Activated CD4-positive, alpha-beta memory T cell treated with anti-CD3 and anti-CD28 coated beads, Interleukin-2, amount 10 ng/mL, durations not matched to agents 7 days and 5 days (primary cell): Measurements from ENCODE around the gene SMC3. TPM values are rescaled to one million over a fixed set of nuclear protein-coding genes. Genes with fewer than 3 reads are reported as not detected.

Experiments
- CTCF ChIA-PET: fragments of 350-600 bp; sonication (Branson Sonifier 250); formaldehyde crosslinking; loops from one replicate; lab custom pipeline; 2021; ENCODE audit warnings: antibody characterized with exemption, inconsistent platforms; lab: Charles Lee
- POLR2A ChIA-PET: fragments of 350-600 bp; sonication (Branson Sonifier 250); formaldehyde crosslinking; loops from one replicate; lab custom pipeline; 2021; ENCODE audit warnings: antibody characterized with exemption; lab: Charles Lee
- DNase-seq: peaks from one replicate; pipeline ENCODE4 v3.0.0-alpha.2; 2020
- H3K27ac Mint-ChIP-seq: one replicate; pipeline ENCODE4 v1.8.0; 2021; ENCODE audit warnings: mild to moderate bottlenecking, mixed read lengths
- H3K27me3 Mint-ChIP-seq: one replicate; pipeline ENCODE4 v1.8.0; 2021; ENCODE audit warnings: mixed read lengths
- H3K36me3 Mint-ChIP-seq: one replicate; pipeline ENCODE4 v1.8.0; 2021; ENCODE audit warnings: low read depth, mixed read lengths
- H3K4me1 Mint-ChIP-seq: one replicate; pipeline ENCODE4 v1.8.0; 2021; ENCODE audit warnings: mixed read lengths
- H3K4me3 Mint-ChIP-seq: one replicate; pipeline ENCODE4 v1.8.0; 2021; ENCODE audit warnings: mild to moderate bottlenecking, mixed read lengths
- H3K9me3 Mint-ChIP-seq: one replicate; pipeline ENCODE4 v1.8.0; 2021; ENCODE audit warnings: mixed read lengths
- total RNA-seq, 2 experiments: library from RNA; stranded (reverse); gene quantifications; one replicate each; pipeline ENCODE4 v1.2.3, GENCODE V29; 2021

SMC3 gene
- total RNA-seq, 2 experiments from 2014 or later, result 81.0 to 83.0 TPM

DNA sequence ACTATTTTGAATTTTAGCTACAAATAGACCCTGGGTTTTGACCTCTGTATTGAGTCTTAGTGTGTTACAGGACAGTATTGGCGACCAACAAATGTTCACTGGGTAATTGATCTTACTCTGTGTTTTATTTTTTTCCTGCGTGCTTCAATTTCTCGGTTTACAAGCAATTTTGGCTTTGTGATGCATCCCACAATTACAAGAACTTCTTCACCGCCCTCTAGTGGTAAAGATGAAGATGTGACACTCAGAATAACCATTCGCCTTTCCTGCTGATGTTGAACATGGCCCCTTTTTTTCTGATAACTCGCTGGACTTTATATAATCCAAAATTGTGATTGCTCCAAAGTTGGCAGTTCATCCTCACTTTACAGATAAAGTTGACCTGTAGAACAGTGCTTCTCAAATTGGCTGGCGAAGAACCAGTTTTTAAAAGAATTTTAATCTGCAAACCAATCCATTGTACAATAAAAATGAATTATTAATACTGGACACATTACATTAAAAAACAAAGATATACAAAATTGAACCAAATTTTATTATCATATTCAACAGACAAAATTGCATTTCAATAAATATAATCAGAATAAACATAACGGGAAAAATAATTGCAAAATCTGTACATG, 20.2 kb upstream of the SMC3 start:
- Mint-ChIP-seq H3K4me3 (no peak overlapping the region), H3K27ac (no peak overlapping the region), H3K36me3 (no peaks in the 10 kb centered on the region), H3K4me1 (peaks cover 10% of the 10 kb centered on the region), H3K27me3 (peaks cover 25% of the 10 kb centered on the region), H3K9me3 (no peaks in the 10 kb centered on the region)
- POLR2A ChIA-PET, result interaction anchor here (0.9 to 3.3 kb wide), 7 partner anchors 18 to 242 kb away, joined by 3 to 26 read pairs (median 6); partner anchors contain the start of genes DUSP5 and SMNDC1
- CTCF ChIA-PET, result interaction anchor here (0.6 to 4.7 kb wide), 27 partner anchors 8 to 242 kb away, joined by 3 to 67 read pairs (median 4); partner anchors contain the start of genes DUSP5, SMC3 and SMNDC1
- no peak for DNase-seq

DNA sequence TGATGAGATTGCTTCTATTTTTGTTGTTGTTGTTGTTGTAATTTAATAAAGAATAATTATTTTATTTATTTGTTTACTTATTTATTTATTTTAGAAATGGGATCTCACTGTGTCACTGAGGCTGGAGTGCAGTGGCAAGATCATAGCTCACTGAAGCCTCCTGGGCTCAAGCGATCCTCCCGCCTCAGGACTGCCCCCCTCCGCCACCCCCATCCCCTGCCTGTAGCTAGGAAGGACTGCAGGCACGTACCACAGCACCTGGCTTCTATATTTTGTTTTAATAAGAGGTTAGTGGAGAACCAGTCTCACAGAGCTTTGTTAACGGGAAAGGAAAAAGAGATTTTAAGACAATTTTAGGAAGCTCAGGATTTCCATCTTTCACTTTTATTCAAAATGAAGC, 19.5 kb upstream of the SMC3 start:
- CTCF ChIA-PET, result interaction anchor here (0.8 to 4.7 kb wide), 7 partner anchors 10 to 242 kb away, joined by 3 to 29 read pairs (median 8); partner anchors contain the start of gene SMNDC1
- Mint-ChIP-seq H3K4me1 (peaks cover 10% of the 10 kb centered on the region), H3K9me3 (no peaks in the 10 kb centered on the region), H3K27me3 (peaks cover 30% of the 10 kb centered on the region), H3K36me3 (no peaks in the 10 kb centered on the region), H3K4me3 (no peak overlapping the region), H3K27ac (no peak overlapping the region)
- POLR2A ChIA-PET, result interaction anchor here (1.1 to 1.9 kb wide), 4 partner anchors 45 to 243 kb away, joined by 3 to 8 read pairs (median 4); partner anchors contain the start of gene SMNDC1
- DNase-seq, result no peak

GRCh38 chr10:110549211-110549610, 18.3 kb upstream of the SMC3 start:
- DNase-seq, result no peak
- no peak overlapping the region for H3K27ac Mint-ChIP-seq
- no peak overlapping the region for H3K4me3 Mint-ChIP-seq
- H3K4me1 Mint-ChIP-seq, result peaks cover 10% of the 10 kb centered on the region
- peaks cover 30% of the 10 kb centered on the region for H3K27me3 Mint-ChIP-seq
- ChIA-PET CTCF (interaction anchor here (0.8 to 4.7 kb wide), 9 partner anchors 9 to 418 kb away, joined by 3 to 29 read pairs (median 5); partner anchors contain the start of gene SMNDC1), POLR2A (interaction anchor here (0.9 to 2.1 kb wide), 7 partner anchors 18 to 244 kb away, joined by 3 to 8 read pairs (median 4); partner anchors contain the start of genes SMC3 and SMNDC1)
- no peaks in the 10 kb centered on the region for H3K9me3 Mint-ChIP-seq
- no peaks in the 10 kb centered on the region for H3K36me3 Mint-ChIP-seq

DNA sequence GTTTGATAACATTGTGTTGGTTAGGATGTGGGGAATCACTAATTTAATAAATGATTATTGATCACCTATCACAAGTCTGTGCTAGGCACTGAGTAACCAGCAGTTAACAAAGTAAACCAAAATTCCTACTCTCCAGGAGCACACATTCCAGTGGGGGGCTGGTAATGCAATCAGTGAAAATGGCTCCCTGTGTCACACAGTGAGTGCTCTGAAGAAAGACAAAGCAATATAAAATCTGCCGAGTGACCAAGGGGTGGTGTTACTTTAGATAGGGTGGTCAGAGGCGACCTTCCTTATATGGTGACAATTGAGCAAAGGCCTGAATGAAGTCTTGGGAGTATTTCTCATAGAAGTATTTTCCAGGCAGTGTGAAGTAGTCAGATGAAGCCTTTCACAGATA, 13.6 kb upstream of the SMC3 start:
- ChIA-PET POLR2A (interaction anchor here (1.2 kb wide), 1 partner anchor 13 kb away, joined by 3 read pairs; the partner anchor contains the start of gene SMC3), CTCF (no interaction called here)
- no peaks in the 10 kb centered on the region for H3K9me3 Mint-ChIP-seq
- no peak overlapping the region for H3K4me3 Mint-ChIP-seq
- DNase-seq, result no peak
- H3K4me1 Mint-ChIP-seq, result peaks cover 10% of the 10 kb centered on the region
- peaks cover 41% of the 10 kb centered on the region for H3K27me3 Mint-ChIP-seq
- no peaks in the 10 kb centered on the region for H3K36me3 Mint-ChIP-seq
- H3K27ac Mint-ChIP-seq, result no peak overlapping the region

DNA sequence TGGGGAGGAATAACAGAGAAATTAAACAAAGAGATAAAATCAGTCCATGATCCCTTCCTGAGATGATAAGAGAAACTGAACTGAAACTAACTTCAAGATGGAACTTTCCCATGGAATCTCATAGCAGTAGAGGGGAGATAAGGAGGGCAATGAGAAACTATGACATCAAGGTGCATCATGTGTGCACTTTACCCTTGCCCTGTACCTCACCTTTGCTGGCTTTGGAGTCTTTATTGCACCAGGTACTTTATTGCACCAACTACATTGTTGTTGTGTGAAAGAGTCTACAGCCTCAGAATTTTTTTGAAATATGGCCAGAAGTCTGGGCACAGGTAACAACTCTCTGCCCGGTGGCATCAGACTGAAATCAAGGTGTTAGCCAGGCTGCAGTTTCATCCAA, 11.2 kb upstream of the SMC3 start:
- no peak for DNase-seq
- POLR2A ChIA-PET, result no interaction called here
- CTCF ChIA-PET, result no interaction called here

GRCh38 chr10:110556969-110557601, 10.4 kb upstream of the SMC3 start:
- POLR2A ChIA-PET, result interaction anchor here (1.6 kb wide), 1 partner anchor 10 kb away, joined by 5 read pairs; the partner anchor contains the start of gene SMC3
- no peak overlapping the region for H3K4me3 Mint-ChIP-seq
- H3K27me3 Mint-ChIP-seq, result peaks cover 36% of the 10 kb centered on the region
- H3K27ac Mint-ChIP-seq, result no peak overlapping the region
- H3K9me3 Mint-ChIP-seq, result no peaks in the 10 kb centered on the region
- DNase-seq, result peak; percentile 72
- CTCF ChIA-PET, result interaction anchor here (0.7 to 2.1 kb wide), 7 partner anchors 8 to 254 kb away, joined by 3 to 8 read pairs (median 4); no protein-coding TSS in a partner anchor
- no peaks in the 10 kb centered on the region for H3K36me3 Mint-ChIP-seq
- H3K4me1 Mint-ChIP-seq, result peaks cover 10% of the 10 kb centered on the region

More for the DNA sequence above, 11.2 kb upstream of the SMC3 start:
- no peaks in the 10 kb centered on the region for H3K9me3 Mint-ChIP-seq
- H3K4me1 Mint-ChIP-seq, result peaks cover 10% of the 10 kb centered on the region
- H3K27ac Mint-ChIP-seq, result no peak overlapping the region
- H3K4me3 Mint-ChIP-seq, result no peak overlapping the region
- H3K27me3 Mint-ChIP-seq, result peaks cover 43% of the 10 kb centered on the region
- H3K36me3 Mint-ChIP-seq, result no peaks in the 10 kb centered on the region

DNA sequence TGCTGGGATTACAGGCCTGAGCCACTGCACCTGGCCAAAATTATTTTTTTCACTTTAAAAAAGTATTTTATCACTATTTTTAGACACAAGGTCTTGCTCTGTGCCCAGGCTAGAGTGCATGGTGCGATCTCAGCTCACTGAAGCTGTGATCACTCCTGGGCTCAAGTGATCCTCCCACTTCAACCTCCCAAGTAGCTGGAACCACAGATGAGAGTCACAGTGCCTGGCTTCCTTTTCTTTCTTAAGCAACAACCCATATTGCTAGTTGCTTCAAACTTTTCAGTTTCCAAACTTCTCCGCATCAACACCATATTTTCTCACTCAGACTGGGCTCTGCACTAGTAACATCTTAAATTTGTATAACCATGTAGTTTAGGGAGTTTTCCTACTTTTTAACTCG, 9.5 kb upstream of the SMC3 start:
- no peaks in the 10 kb centered on the region for H3K9me3 Mint-ChIP-seq
- no peak overlapping the region for H3K27ac Mint-ChIP-seq
- H3K4me1 Mint-ChIP-seq, result peaks cover 10% of the 10 kb centered on the region
- POLR2A ChIA-PET, result interaction anchor here (1.6 kb wide), 1 partner anchor 9 kb away, joined by 5 read pairs; the partner anchor contains the start of gene SMC3
- H3K27me3 Mint-ChIP-seq, result peaks cover 31% of the 10 kb centered on the region
- H3K36me3 Mint-ChIP-seq, result no peaks in the 10 kb centered on the region
- DNase-seq, result no peak
- CTCF ChIA-PET, result interaction anchor here (0.6 to 2.1 kb wide), 12 partner anchors 9 to 361 kb away, joined by 3 to 8 read pairs (median 4); partner anchors contain the start of gene BBIP1
- H3K4me3 Mint-ChIP-seq, result no peak overlapping the region

DNA sequence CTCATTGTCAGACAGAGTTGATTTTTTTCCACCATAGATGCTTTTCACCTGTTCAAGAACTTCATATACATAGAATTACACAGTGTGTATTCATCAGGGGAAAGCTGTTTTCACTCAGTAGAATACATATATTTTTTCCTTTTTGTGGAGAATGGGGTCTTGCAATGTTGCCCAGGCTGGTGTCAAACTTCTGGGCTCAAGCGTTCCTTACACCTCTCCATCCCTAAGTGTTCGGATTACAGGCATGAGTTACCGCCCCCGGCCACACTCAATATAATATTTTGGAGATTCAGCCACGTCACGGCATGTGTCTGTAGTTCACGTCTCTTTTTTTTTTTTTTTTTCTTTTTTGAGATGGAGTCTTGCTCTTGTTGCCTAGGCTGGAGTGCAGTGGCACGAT, 7.5 kb upstream of the SMC3 start:
- CTCF ChIA-PET, result interaction anchor here (0.9 to 1.8 kb wide), 2 partner anchors 11 to 40 kb away, joined by 5 to 8 read pairs; no protein-coding TSS in a partner anchor
- H3K36me3 Mint-ChIP-seq, result no peaks in the 10 kb centered on the region
- H3K9me3 Mint-ChIP-seq, result no peaks in the 10 kb centered on the region
- DNase-seq, result no peak
- peaks cover 10% of the 10 kb centered on the region for H3K4me1 Mint-ChIP-seq
- peaks cover 29% of the 10 kb centered on the region for H3K27me3 Mint-ChIP-seq
- H3K4me3 Mint-ChIP-seq, result no peak overlapping the region
- POLR2A ChIA-PET, result no interaction called here
- H3K27ac Mint-ChIP-seq, result no peak overlapping the region

DNA sequence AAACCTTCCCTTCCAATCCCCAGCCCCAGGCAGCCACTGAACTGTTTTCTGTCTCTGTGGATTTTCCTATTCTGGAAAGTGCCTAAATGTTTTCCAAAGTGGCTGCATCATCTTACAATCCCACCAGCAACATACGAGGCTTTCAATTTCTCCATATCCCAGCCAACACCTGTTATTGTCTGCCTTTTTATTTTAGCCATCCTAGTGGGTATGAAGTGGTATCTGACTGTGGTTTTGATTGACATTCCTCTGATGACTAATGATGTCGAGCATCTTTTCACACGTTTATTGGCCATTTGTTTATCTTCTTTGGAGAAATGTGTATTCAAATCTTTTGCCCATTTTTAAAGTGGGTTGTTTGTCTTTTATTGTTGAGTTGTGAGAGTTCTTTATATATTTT, 6.2 kb upstream of the SMC3 start:
- Mint-ChIP-seq H3K9me3 (no peaks in the 10 kb centered on the region), H3K4me1 (peaks cover 8% of the 10 kb centered on the region), H3K27me3 (peaks cover 22% of the 10 kb centered on the region), H3K36me3 (no peaks in the 10 kb centered on the region), H3K4me3 (no peak overlapping the region), H3K27ac (no peak overlapping the region)
- DNase-seq, result no peak
- CTCF ChIA-PET, result no interaction called here
- POLR2A ChIA-PET, result interaction anchor here (1.0 kb wide), 1 partner anchor 58 kb away, joined by 3 read pairs; no protein-coding TSS in a partner anchor

DNA sequence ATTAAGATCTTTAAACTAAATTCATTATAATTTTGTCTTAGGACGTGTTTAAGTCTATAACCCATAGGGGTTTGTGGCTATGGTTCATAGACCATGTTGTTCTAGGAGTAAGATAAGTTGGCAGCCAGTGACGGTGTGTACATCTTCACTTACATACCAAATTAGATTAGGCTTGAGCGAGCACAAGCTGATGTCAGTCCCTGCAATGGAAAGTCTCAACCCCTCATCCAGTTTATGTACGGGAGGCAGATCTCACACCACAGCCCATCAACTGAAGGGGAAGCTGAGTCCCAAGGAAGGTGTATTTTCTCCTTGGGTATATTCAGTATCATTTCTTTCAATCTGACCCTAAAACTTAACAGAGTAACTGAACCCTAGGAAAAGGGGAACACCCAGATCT, 5.1 kb upstream of the SMC3 start:
- POLR2A ChIA-PET, result interaction anchor here (2.2 kb wide), 1 partner anchor 64 kb away, joined by 5 read pairs; no protein-coding TSS in a partner anchor
- H3K36me3 Mint-ChIP-seq, result no peaks in the 10 kb centered on the region

GRCh38 chr10:110563132-110563531, 4.4 kb upstream of the SMC3 start:
- Mint-ChIP-seq H3K4me3 (no peak overlapping the region), H3K36me3 (peaks cover under 1% of the 10 kb centered on the region), H3K27me3 (peaks cover 17% of the 10 kb centered on the region), H3K27ac (no peak overlapping the region), H3K4me1 (peaks cover 10% of the 10 kb centered on the region), H3K9me3 (no peaks in the 10 kb centered on the region)
- ChIA-PET CTCF (interaction anchor here (0.5 to 1.1 kb wide), 2 partner anchors 16 to 358 kb away, joined by 3 read pairs; no protein-coding TSS in a partner anchor), POLR2A (interaction anchor here (0.7 to 2.2 kb wide), 3 partner anchors 60 to 75 kb away, joined by 3 to 5 read pairs (median 3); no protein-coding TSS in a partner anchor)
- no peak for DNase-seq

More for the DNA sequence above, 5.1 kb upstream of the SMC3 start:
- peaks cover 10% of the 10 kb centered on the region for H3K4me1 Mint-ChIP-seq
- no peak overlapping the region for H3K27ac Mint-ChIP-seq
- CTCF ChIA-PET, result interaction anchor here (0.6 to 1.1 kb wide), 2 partner anchors 16 to 59 kb away, joined by 3 to 4 read pairs; no protein-coding TSS in a partner anchor
- H3K27me3 Mint-ChIP-seq, result peaks cover 17% of the 10 kb centered on the region
- DNase-seq, result no peak
- H3K9me3 Mint-ChIP-seq, result no peaks in the 10 kb centered on the region
- H3K4me3 Mint-ChIP-seq, result no peak overlapping the region

DNA sequence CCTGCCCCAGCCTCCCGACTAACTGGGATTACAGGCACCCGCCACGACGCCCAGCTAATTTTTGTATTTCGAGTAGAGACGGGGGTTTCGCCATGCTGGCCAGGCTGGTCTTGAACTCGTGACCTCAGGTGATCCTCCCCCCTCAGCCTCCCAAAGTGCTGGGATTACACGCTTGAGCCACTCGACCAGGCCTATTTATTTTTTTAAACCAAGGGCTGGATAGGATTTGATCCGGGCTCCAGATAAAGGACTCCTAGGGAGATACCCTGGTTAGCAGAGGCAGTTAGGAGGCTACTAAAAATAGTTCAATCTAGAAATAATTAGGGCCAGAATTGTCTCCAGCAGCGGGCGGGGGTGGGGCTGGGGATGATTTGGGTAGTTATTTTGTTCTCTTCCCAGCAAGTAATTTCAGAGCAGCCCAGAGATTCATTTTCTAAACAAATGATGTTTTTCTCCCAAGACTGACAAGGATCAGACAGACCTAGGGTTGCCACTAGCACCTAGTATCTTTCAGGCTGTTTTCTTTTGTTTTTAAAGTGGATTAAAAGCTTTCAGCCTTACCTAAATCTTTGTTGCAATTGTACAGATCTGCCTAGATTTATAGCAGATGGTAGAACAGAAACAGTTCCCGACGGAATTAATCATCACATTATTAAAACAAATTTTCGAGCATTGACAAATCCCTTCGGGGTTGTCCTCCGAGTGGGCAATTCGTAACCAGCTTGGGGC, 859 bp upstream of the SMC3 start:
- POLR2A ChIA-PET, result interaction anchor here (0.7 to 6.1 kb wide), 27 partner anchors 9 to 345 kb away, joined by 3 to 51 read pairs (median 3); partner anchors contain the start of genes PDCD4, RBM20 and SMNDC1
- CTCF ChIA-PET, result interaction anchor here (1.1 to 2.6 kb wide), 4 partner anchors 20 to 263 kb away, joined by 4 to 20 read pairs (median 5); partner anchors contain the start of gene SMNDC1
- H3K9me3 Mint-ChIP-seq, result no peaks in the 10 kb centered on the region

More for the DNA sequence above, 859 bp upstream of the SMC3 start:
- DNase-seq, result no peak
- H3K36me3 Mint-ChIP-seq, result peaks cover 22% of the 10 kb centered on the region
- peak overlapping the region; percentile 95 for H3K4me3 Mint-ChIP-seq
- H3K27ac Mint-ChIP-seq, result peak overlapping the region; percentile 95
- H3K4me1 Mint-ChIP-seq, result peaks cover 32% of the 10 kb centered on the region
- peaks cover 1% of the 10 kb centered on the region for H3K27me3 Mint-ChIP-seq
